SK-N-MC (cell line): ENCODE data around the gene RBMS3.

Source experiments
- EZH2 ChIP-seq: fragments of 200-600 bp; sonication (generic); IDR thresholded peaks from one replicate; pipeline ENCODE4 v1.6.1; 2017; ENCODE audit warnings: antibody characterized with exemption
- FOXP2 ChIP-seq: optimal IDR thresholded peaks from 2 replicates; pipeline ENCODE3; 2011; ENCODE audit warnings: mild to moderate bottlenecking, moderate library complexity; ENCODE audit not compliant: insufficient read depth; ENCODE audit errors: extremely low read length, control extremely low read depth
- POLR2AphosphoS5 ChIP-seq: IDR thresholded peaks from 2 replicates; pipeline ENCODE4 v1.6.1; 2012; ENCODE audit warnings: mild to moderate bottlenecking, low read depth, low read length, borderline replicate concordance

DNA sequence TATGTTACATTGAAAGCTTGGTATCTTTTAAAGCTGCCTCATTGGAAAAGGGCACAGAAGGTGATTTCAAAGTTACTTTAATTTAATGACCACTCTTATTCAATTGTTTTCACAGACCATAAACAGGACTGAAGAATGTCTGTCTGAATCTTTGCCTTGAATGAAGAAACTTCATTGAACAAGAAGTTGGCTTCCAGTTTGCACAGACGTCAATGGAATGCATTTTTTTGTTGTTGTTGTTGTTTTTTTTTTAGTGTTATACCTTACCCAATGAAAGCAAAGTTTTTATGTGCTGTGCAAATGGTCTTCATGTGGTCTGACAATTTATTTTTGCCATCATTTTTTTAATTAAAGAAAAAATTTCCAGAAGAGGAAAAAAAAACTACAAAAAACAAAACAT lies 722.9 kb downstream of the RBMS3 start:
- TF ChIP-seq POLR2AphosphoS5: no peak
- no peak for TF ChIP-seq EZH2
- TF ChIP-seq FOXP2: no peak
